ENCODE data around the gene PYGM. TPM values are rescaled to one million over a fixed set of nuclear protein-coding genes. Genes with fewer than 3 reads are reported as not detected.
A peak's percentile ranks its signal among the peaks of the same experiment; 100 is the strongest.

The PYGM gene
- total and polyA plus RNA-seq, 2 of the 8 experiments (the other 6 are each of a cell fraction or from before 2014, with no cell fraction given), result 9.6 to 10.0 TPM

DNA sequence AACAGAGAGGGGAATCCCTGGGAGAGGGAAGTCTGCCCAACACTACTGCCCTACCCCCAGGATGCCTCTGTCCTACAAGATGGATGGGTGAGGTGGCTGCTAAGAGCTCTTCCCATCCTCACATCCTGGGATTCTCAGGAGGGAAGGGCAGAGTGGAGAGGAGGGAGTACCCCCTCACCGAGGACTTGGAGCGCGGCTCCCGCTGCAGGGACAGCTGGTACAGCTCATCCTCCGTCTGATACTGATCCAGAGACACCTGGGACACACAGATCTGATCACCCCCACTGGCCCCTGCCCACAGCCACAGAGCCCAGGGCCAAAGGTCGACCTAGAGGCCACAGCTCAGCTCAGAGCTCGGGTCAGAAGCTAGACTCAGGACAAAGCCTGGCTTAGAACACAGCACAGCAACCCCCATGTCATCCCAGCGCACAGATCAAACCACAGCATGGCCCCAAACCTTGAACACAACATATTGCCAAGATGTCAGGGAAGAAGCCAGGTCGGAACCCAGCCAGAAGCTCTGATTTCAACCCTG is 24.0 kb downstream of the PYGM start:
- POLR2A ChIA-PET (ENCODE audit: partially characterized antibody), result interaction anchor here (0.6 to 42.9 kb wide), 6 partner anchors 9 to 76 kb away, joined by 3 to 1087 read pairs (median 4); partner anchors contain the start of genes PYGM and SF1
- H2BK20ac ChIP-seq (ENCODE audit: low read length), result no peak overlapping the region
- no peaks in the 10 kb centered on the region; the same call in 1 of the 2 replicates for H3K79me1 ChIP-seq (ENCODE audit: low read depth, low read length)
- no peak overlapping the region for H3K14ac ChIP-seq (ENCODE audit: insufficient read length)
- H4K20me1 ChIP-seq (replicated peaks in 1 of 2; ENCODE audit: control insufficient read depth in 1 of 2, insufficient read depth in 2 of 2, low read length in 2 of 2), result no peaks in the 10 kb centered on the region
- H4K5ac ChIP-seq (ENCODE audit: insufficient read length, low read depth, low read length), result no peak overlapping the region
- H3K79me2 ChIP-seq (ENCODE audit: control insufficient read depth in 1 of 2, insufficient read depth in 2 of 2, low read length in 2 of 2), result no peaks in the 10 kb centered on the region
- DNase-seq (ENCODE audit: low read depth in 1 of 2, low spot score in 2 of 2), result no peak
- no peak overlapping the region for H3K4me3 ChIP-seq (ENCODE audit: extremely low read depth in 1 of 4, insufficient read depth in 2 of 4, low read depth in 3 of 4, low read length in 4 of 4)
- no peak overlapping the region for H2AFZ ChIP-seq (ENCODE audit: low read length)
- H3K56ac ChIP-seq (replicated peaks; ENCODE audit: insufficient read length, low read depth, low read length), result no peak overlapping the region
- no peak overlapping the region for H3K9ac ChIP-seq (replicated peaks in 1 of 4; ENCODE audit: extremely low read depth in 1 of 4, low read depth in 3 of 4, low read length in 3 of 4)
- 96% methylated on average over 9 of the region's 9 CpGs; no CpG with 5 or more reads in 1 of the 2 experiments for WGBS, 2 experiments (ENCODE audit: extremely low coverage in 1 of 2, insufficient coverage in 1 of 2, insufficient read length in 1 of 2, insufficient replicate concordance in 2 of 2, low coverage in 1 of 2, low lambda C conversion rate in 2 of 2, missing lambda C conversion rate in 1 of 2)
- FAIRE-seq, result no peak
- no peak overlapping the region for H2BK120ac ChIP-seq (replicated peaks; ENCODE audit: low read depth, low read length)
- H3K4me2 ChIP-seq (ENCODE audit: insufficient read depth in 1 of 2, low read depth in 2 of 2, low read length in 2 of 2), result no peak overlapping the region
- H2BK12ac ChIP-seq (ENCODE audit: low read depth, low read length), result 0 out of 2 replicates have a peak overlapping the region, but pooled peaks have one; percentile 17
- H3K27ac ChIP-seq (ENCODE audit: low read depth, low read length), result no peak overlapping the region
- no peak overlapping the region for H3K23ac ChIP-seq (ENCODE audit: insufficient read length)
- no peaks in the 10 kb centered on the region for H3K9me3 ChIP-seq (ENCODE audit: insufficient read depth in 2 of 2, low read depth in 1 of 2, low read length in 1 of 2)
- 0 out of 8 replicates have a peak, but pooled peaks cover 0 to 4% (median 0%) of the 10 kb centered on the region in 4 experiments for H3K36me3 ChIP-seq (ENCODE audit: control insufficient read depth in 2 of 4, insufficient read depth in 4 of 4, low read length in 3 of 4)
- H2BK15ac ChIP-seq (ENCODE audit: low read length), result no peak overlapping the region
- no peak overlapping the region; the same call in 1 of the 2 replicates for H2BK5ac ChIP-seq (ENCODE audit: low read depth, low read length)
- H3K4ac ChIP-seq (replicated peaks; ENCODE audit: insufficient read length, low read depth, low read length), result no peak overlapping the region
- H3K18ac ChIP-seq (ENCODE audit: extremely low read depth, low read length), result no peak overlapping the region
- H2AK5ac ChIP-seq (ENCODE audit: low read depth, low read length), result no peak overlapping the region
- no peak overlapping the region for H4K8ac ChIP-seq (ENCODE audit: extremely low read depth, insufficient read depth, low read length)
- no peak overlapping the region for H4K91ac ChIP-seq (replicated peaks; ENCODE audit: insufficient read length, low read length)
- peaks cover under 1 to 15% (median 10%) of the 10 kb centered on the region in 4 experiments for H3K4me1 ChIP-seq (replicated peaks in 1 of 4; ENCODE audit: control insufficient read depth in 3 of 4, insufficient read depth in 4 of 4, low read length in 3 of 4)
- no peaks in the 10 kb centered on the region; a peak in 2 of 7 replicates for H3K27me3 ChIP-seq (replicated peaks in 1 of 4; ENCODE audit: control insufficient read depth in 3 of 4, extremely low read depth in 1 of 4, insufficient read depth in 3 of 4, low read length in 3 of 4)
- no peaks in the 10 kb centered on the region; the same call in 1 of the 2 replicates for H3K23me2 ChIP-seq (ENCODE audit: low read depth, low read length)
- CTCF ChIA-PET (ENCODE audit: partially characterized antibody), result interaction anchor here (0.6 to 23.7 kb wide), 9 partner anchors 9 to 1345 kb away, joined by 3 to 376 read pairs (median 9); partner anchors contain the start of genes PYGM and RASGRP2
- TF ChIP-seq, protein P1, sequence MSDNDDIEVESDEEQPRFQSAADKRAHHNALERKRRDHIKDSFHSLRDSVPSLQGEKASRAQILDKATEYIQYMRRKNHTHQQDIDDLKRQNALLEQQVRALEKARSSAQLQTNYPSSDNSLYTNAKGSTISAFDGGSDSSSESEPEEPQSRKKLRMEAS (IDR thresholded peaks at IDR 0.05), result no peak
- TF ChIP-seq, protein P2, sequence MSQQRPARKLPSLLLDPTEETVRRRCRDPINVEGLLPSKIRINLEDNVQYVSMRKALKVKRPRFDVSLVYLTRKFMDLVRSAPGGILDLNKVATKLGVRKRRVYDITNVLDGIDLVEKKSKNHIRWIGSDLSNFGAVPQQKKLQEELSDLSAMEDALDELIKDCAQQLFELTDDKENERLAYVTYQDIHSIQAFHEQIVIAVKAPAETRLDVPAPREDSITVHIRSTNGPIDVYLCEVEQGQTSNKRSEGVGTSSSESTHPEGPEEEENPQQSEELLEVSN (IDR thresholded peaks at IDR 0.05), result no peak
- TF ChIP-seq SP2 (IDR thresholded peaks at IDR 0.05; ENCODE audit: low read length) (no peak), POU5F1 (IDR thresholded peaks at IDR 0.05; ENCODE audit: low read depth, low read length) (no peak), RXRA (IDR thresholded peaks at IDR 0.05; ENCODE audit: insufficient read depth, low read depth, low read length) (no peak), MAFK (IDR thresholded peaks at IDR 0.05; ENCODE audit: low read depth, low read length) (no peak), CEBPB (IDR thresholded peaks at IDR 0.05; ENCODE audit: low read depth, low read length) (no peak), RFX5 (IDR thresholded peaks at IDR 0.05; ENCODE audit: borderline replicate concordance, low read depth, low read length) (no peak), SAP30 (IDR thresholded peaks at IDR 0.05; ENCODE audit: insufficient read depth, insufficient replicate concordance, low read length) (no peak), EP300 (IDR thresholded peaks at IDR 0.05; ENCODE audit: borderline replicate concordance in 1 of 2, low read depth in 2 of 2, low read length in 2 of 2) (no peak), NRF1 (IDR thresholded peaks at IDR 0.05; ENCODE audit: low read depth, low read length) (no peak), TBP (IDR thresholded peaks at IDR 0.05; ENCODE audit: low read depth, low read length) (no peak)
